ENCODE results near the gene RPS3A. TPM values are rescaled to one million over a fixed set of nuclear protein-coding genes. Genes with fewer than 3 reads are reported as not detected.
"Not testable (repeated sequence)": the region's sequence is repeated elsewhere in the genome, so short reads cannot be mapped to it uniquely, and the experiment has no call there.

RPS3A gene
- polyA plus RNA-seq, 1 donor from 2014 or later: 4,982 TPM

DNA sequence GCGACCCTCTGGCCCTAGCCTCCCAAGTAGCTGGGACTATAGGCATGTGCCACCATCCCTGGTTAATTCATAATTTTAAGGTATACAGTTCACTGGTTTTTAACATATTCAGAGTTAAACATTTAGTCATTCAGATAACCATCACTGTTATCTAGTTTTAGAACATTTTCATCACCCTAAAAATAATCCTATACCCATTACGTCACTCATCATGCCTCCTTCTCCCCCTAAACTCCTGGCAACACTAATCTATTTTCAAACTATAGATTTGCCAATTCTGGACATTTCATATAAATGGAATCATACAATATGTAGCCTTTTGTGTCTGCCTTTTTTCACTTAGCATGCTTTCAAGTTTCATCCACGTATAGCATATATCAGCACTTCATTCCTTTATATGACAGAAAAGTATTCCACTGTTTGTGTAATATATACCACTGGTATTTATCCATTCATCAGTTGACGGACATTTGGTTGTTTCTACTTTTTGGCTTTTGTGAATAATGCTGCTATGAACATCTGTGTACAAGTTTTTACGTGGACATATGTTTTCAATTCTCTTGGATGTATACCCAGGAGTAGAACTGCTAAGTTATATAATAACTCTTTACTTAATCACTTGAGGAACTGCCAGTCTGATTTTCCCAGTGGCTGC is 32.0 kb upstream of the RPS3A start:
- no peaks in the 10 kb centered on the region for H4K20me1 ChIP-seq (ENCODE audit: insufficient read depth)
- H3K27ac ChIP-seq (ENCODE audit: low read length): no peak overlapping the region
- no peaks in the 10 kb centered on the region for H3K36me3 ChIP-seq (ENCODE audit: insufficient read depth, low read length)
- no peak overlapping the region for H2AFZ ChIP-seq (ENCODE audit: low read depth, low read length)
- no peaks in the 10 kb centered on the region for H3K79me2 ChIP-seq (replicated peaks; ENCODE audit: insufficient read depth, low read length)
- H3K9me2 ChIP-seq (ENCODE audit: insufficient read depth, low read length): no peaks in the 10 kb centered on the region
- no peaks in the 10 kb centered on the region for H3K27me3 ChIP-seq (ENCODE audit: insufficient read depth, low read depth, low read length)
- no peak overlapping the region for H3K4me2 ChIP-seq (ENCODE audit: low read length)
- no peaks in the 10 kb centered on the region for H3F3A ChIP-seq (ENCODE audit: insufficient read depth, low read length, poor library complexity, severe bottlenecking)
- H3K9me3 ChIP-seq (ENCODE audit: low read length): no peaks in the 10 kb centered on the region
- no peak overlapping the region for H3K9ac ChIP-seq (ENCODE audit: low read length)
- TF ChIP-seq EZH2 (IDR thresholded peaks at IDR 0.05; ENCODE audit: borderline replicate concordance, insufficient read depth, low read length, poor library complexity, severe bottlenecking) (no peak), MXI1 (conservative IDR thresholded peaks at IDR 0.05; ENCODE audit: poor library complexity, severe bottlenecking) (no peak), SMC3 (conservative IDR thresholded peaks at IDR 0.05; ENCODE audit: poor library complexity) (no peak), TAF1 (IDR thresholded peaks at IDR 0.05; ENCODE audit: low read depth) (no peak), RAD21 (conservative IDR thresholded peaks at IDR 0.05) (no peak), POLR2AphosphoS5 (IDR thresholded peaks at IDR 0.05) (no peak), EP300 (conservative IDR thresholded peaks at IDR 0.05; ENCODE audit: poor library complexity, severe bottlenecking) (no peak)
- TF ChIP-seq, protein P1, sequence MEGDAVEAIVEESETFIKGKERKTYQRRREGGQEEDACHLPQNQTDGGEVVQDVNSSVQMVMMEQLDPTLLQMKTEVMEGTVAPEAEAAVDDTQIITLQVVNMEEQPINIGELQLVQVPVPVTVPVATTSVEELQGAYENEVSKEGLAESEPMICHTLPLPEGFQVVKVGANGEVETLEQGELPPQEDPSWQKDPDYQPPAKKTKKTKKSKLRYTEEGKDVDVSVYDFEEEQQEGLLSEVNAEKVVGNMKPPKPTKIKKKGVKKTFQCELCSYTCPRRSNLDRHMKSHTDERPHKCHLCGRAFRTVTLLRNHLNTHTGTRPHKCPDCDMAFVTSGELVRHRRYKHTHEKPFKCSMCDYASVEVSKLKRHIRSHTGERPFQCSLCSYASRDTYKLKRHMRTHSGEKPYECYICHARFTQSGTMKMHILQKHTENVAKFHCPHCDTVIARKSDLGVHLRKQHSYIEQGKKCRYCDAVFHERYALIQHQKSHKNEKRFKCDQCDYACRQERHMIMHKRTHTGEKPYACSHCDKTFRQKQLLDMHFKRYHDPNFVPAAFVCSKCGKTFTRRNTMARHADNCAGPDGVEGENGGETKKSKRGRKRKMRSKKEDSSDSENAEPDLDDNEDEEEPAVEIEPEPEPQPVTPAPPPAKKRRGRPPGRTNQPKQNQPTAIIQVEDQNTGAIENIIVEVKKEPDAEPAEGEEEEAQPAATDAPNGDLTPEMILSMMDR (IDR thresholded peaks at IDR 0.05; ENCODE audit: poor library complexity, severe bottlenecking): no peak
- TF ChIP-seq, protein P2, sequence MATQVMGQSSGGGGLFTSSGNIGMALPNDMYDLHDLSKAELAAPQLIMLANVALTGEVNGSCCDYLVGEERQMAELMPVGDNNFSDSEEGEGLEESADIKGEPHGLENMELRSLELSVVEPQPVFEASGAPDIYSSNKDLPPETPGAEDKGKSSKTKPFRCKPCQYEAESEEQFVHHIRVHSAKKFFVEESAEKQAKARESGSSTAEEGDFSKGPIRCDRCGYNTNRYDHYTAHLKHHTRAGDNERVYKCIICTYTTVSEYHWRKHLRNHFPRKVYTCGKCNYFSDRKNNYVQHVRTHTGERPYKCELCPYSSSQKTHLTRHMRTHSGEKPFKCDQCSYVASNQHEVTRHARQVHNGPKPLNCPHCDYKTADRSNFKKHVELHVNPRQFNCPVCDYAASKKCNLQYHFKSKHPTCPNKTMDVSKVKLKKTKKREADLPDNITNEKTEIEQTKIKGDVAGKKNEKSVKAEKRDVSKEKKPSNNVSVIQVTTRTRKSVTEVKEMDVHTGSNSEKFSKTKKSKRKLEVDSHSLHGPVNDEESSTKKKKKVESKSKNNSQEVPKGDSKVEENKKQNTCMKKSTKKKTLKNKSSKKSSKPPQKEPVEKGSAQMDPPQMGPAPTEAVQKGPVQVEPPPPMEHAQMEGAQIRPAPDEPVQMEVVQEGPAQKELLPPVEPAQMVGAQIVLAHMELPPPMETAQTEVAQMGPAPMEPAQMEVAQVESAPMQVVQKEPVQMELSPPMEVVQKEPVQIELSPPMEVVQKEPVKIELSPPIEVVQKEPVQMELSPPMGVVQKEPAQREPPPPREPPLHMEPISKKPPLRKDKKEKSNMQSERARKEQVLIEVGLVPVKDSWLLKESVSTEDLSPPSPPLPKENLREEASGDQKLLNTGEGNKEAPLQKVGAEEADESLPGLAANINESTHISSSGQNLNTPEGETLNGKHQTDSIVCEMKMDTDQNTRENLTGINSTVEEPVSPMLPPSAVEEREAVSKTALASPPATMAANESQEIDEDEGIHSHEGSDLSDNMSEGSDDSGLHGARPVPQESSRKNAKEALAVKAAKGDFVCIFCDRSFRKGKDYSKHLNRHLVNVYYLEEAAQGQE (IDR thresholded peaks at IDR 0.05; ENCODE audit: borderline replicate concordance): no peak
- H3K4me3 ChIP-seq (ENCODE audit: low read length): no peak overlapping the region

DNA sequence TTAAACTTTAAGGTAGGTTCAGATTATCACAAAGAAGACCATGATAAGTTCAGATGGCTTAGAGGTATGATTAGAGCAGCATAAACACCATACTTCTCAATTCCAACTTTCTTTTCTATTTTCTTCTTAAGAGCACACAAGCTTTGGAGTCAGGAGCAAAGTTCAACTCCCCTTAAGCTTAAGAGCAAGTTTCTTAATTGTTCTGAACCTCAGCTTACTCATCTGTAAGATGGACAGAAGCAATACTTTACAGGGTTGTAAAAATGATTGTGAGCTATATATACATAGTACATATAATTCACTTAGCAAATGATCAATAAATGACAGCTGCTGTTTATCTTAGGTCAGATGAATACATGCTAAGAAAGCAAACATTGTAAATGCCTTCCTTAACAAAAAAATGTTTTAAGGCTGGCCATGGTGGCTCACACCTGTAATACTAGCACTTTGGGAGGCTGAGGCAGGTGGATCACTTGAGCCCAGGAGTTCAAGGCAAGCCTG is 25.0 kb upstream of the RPS3A start:
- no peaks in the 10 kb centered on the region for H3K27me3 ChIP-seq (ENCODE audit: insufficient read depth, low read depth, low read length)
- no peaks in the 10 kb centered on the region for H3K9me3 ChIP-seq (ENCODE audit: low read length)
- no peaks in the 10 kb centered on the region for H3K79me2 ChIP-seq (replicated peaks; ENCODE audit: insufficient read depth, low read length)
- no peak overlapping the region for H2AFZ ChIP-seq (ENCODE audit: low read depth, low read length)
- TF ChIP-seq, protein P1 (IDR thresholded peaks at IDR 0.05; ENCODE audit: poor library complexity, severe bottlenecking): no peak
- TF ChIP-seq MXI1 (conservative IDR thresholded peaks at IDR 0.05; ENCODE audit: poor library complexity, severe bottlenecking): no peak
- no peak for TF ChIP-seq SMC3 (conservative IDR thresholded peaks at IDR 0.05; ENCODE audit: poor library complexity)
- TF ChIP-seq, protein P2 (IDR thresholded peaks at IDR 0.05; ENCODE audit: borderline replicate concordance): no peak
- no peak for TF ChIP-seq TAF1 (IDR thresholded peaks at IDR 0.05; ENCODE audit: low read depth)
- TF ChIP-seq POLR2AphosphoS5 (IDR thresholded peaks at IDR 0.05): no peak
- TF ChIP-seq RAD21 (conservative IDR thresholded peaks at IDR 0.05): no peak
- no peak for TF ChIP-seq EP300 (conservative IDR thresholded peaks at IDR 0.05; ENCODE audit: poor library complexity, severe bottlenecking)
- TF ChIP-seq EZH2 (IDR thresholded peaks at IDR 0.05; ENCODE audit: borderline replicate concordance, insufficient read depth, low read length, poor library complexity, severe bottlenecking): no peak
- H3F3A ChIP-seq (ENCODE audit: insufficient read depth, low read length, poor library complexity, severe bottlenecking): no peaks in the 10 kb centered on the region
- H4K20me1 ChIP-seq (ENCODE audit: insufficient read depth): no peaks in the 10 kb centered on the region
- H3K4me2 ChIP-seq (ENCODE audit: low read length): no peak overlapping the region
- no peak overlapping the region for H3K27ac ChIP-seq (ENCODE audit: low read length)
- no peak overlapping the region for H3K4me3 ChIP-seq (ENCODE audit: low read length)
- no peaks in the 10 kb centered on the region for H3K36me3 ChIP-seq (ENCODE audit: insufficient read depth, low read length)
- no peak overlapping the region for H3K9ac ChIP-seq (ENCODE audit: low read length)
- H3K9me2 ChIP-seq (ENCODE audit: insufficient read depth, low read length): no peaks in the 10 kb centered on the region

DNA sequence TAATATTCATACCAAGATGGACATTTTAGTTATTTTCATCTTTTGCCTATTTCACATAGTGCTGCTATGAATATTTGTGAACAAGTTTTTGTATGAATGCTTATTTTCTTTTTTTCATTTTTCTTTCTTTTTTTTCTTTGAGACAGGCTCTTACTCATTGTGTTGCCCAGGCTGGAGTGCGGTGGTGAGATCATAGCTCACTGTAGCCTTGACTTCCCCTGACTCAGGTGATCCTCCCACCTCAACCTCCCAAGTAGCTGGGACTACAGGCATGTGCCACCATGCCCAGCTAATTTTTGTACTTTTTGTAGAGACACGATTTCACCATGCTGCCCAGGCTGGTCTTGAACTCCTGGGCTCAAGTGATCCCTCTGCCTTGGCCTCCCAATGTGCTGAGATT is 21.4 kb upstream of the RPS3A start:
- not testable (repeated sequence) for H3K27ac ChIP-seq (ENCODE audit: low read length); H3K9ac ChIP-seq (ENCODE audit: low read length); H4K20me1 ChIP-seq (ENCODE audit: insufficient read depth); H3F3A ChIP-seq (ENCODE audit: insufficient read depth, low read length, poor library complexity, severe bottlenecking); H2AFZ ChIP-seq (ENCODE audit: low read depth, low read length); H3K9me2 ChIP-seq (ENCODE audit: insufficient read depth, low read length); H3K79me2 ChIP-seq (replicated peaks; ENCODE audit: insufficient read depth, low read length); H3K9me3 ChIP-seq (ENCODE audit: low read length); H3K4me3 ChIP-seq (ENCODE audit: low read length); H3K27me3 ChIP-seq (ENCODE audit: insufficient read depth, low read depth, low read length); H3K4me2 ChIP-seq (ENCODE audit: low read length); H3K36me3 ChIP-seq (ENCODE audit: insufficient read depth, low read length)

Measured in neural cell (in vitro differentiated cells).